OCI-M2 (cell line): ENCODE results near the gene TTC16.

Source experiments
- DNase-seq: peaks from one replicate; lab custom pipeline; 2025; ENCODE audit not compliant: unreplicated experiment; lab: John Stamatoyannopoulos, UW

TTC16 gene

GRCh38 chr9:127694890-127695720, 20.8 kb upstream of the TTC16 start:
- DNase-seq: no peak

- DNase-seq: no peak
These were observed 18.3 kb upstream of the TTC16 start for GRCh38 chr9:127697575-127697974.

GRCh38 chr9:127698386-127698785, 17.5 kb upstream of the TTC16 start:
- DNase-seq: no peak

- peak; percentile 53 for DNase-seq
These were observed 16.8 kb upstream of the TTC16 start for GRCh38 chr9:127698985-127699670.

GRCh38 chr9:127700140-127700539, 15.7 kb upstream of the TTC16 start:
- DNase-seq: no peak

GRCh38 chr9:127700594-127701255, 15.2 kb upstream of the TTC16 start:
- DNase-seq: no peak

GRCh38 chr9:127703289-127703946, 12.5 kb upstream of the TTC16 start:
- DNase-seq: no peak

GRCh38 chr9:127705577-127706379, 10.1 kb upstream of the TTC16 start:
- no peak for DNase-seq

GRCh38 chr9:127706836-127707241, 9.0 kb upstream of the TTC16 start, which contains the start of gene CFAP157:
Gene CFAP157, plus strand, starts transcription at chr9:127706988. Its CDS starts 44 bp downstream, at chr9:127707032.
- DNase-seq: no peak

GRCh38 chr9:127707766-127708165, 8.1 kb upstream of the TTC16 start:
- DNase-seq: no peak

- DNase-seq: no peak
These were observed 6.8 kb upstream of the TTC16 start for GRCh38 chr9:127708952-127709587.

- DNase-seq: no peak
These were observed 5.6 kb upstream of the TTC16 start for GRCh38 chr9:127710204-127710783.

- no peak for DNase-seq
These were observed 4.6 kb upstream of the TTC16 start for GRCh38 chr9:127711226-127711701.

- DNase-seq: no peak
These were observed 4.0 kb upstream of the TTC16 start for GRCh38 chr9:127711831-127712274.

GRCh38 chr9:127712371-127712770, 3.5 kb upstream of the TTC16 start:
- no peak for DNase-seq

- DNase-seq: no peak
These were observed 3.0 kb upstream of the TTC16 start for GRCh38 chr9:127712867-127713266.

- DNase-seq: no peak
These were observed 1.7 kb upstream of the TTC16 start for GRCh38 chr9:127714020-127714750.

- DNase-seq: no peak
These were observed 869 bp upstream of the TTC16 start for GRCh38 chr9:127714951-127715469.
